GM12878 (cell line): ENCODE results near the gene BCLAF1. TPM values are rescaled to one million over a fixed set of nuclear protein-coding genes. Genes with fewer than 3 reads are reported as not detected.

Experiments
- ATAC-seq: fragments of 200-7000 bp; cut with Tn5 transposase; 3 replicates; pipeline ENCODE4 v1.9.1; 2020; ENCODE audit warnings: mild to moderate bottlenecking, moderate library complexity
- BruUV-seq: library from RNA; stranded (reverse); fragments of 400-500 nt; replicated peaks from 2 replicates; lab custom pipeline; 2021; lab: Mats Ljungman, UMichigan
- CTCF ChIA-PET: fragments of 300-600 bp; sonication (Branson Sonifier 250); formaldehyde crosslinking; extraction: SDS; loops from one replicate; lab custom pipeline; 2021; ENCODE audit warnings: inconsistent platforms; lab: Yijun Ruan, JAX
- POLR2A ChIA-PET: fragments of 350-600 bp; formaldehyde crosslinking; extraction: SDS; loops from one replicate; lab custom pipeline; 2021; ENCODE audit warnings: inconsistent platforms; lab: Charles Lee
- RAD21 ChIA-PET: fragments of 300-600 bp; sonication (Branson Sonifier 250); formaldehyde crosslinking; loops from one replicate; lab custom pipeline; 2023; ENCODE audit warnings: antibody characterized with exemption; ENCODE audit not compliant: unreplicated experiment; lab: Charles Lee
- SMC1A ChIA-PET: fragments of 300-600 bp; sonication (Branson Sonifier 250); formaldehyde crosslinking; loops from one replicate; lab custom pipeline; 2023; ENCODE audit not compliant: unreplicated experiment, uncharacterized antibody; lab: Charles Lee
- DNase-seq: peaks from one replicate; pipeline ENCODE4 v3.0.0-alpha.2; 2011; ENCODE audit warnings: low read depth, low spot score
- FAIRE-seq: peaks from 3 replicates; lab custom pipeline; 2011; peaks lifted over from hg19 to GRCh38; lab: Jason Lieb, UNC
- H2AFZ ChIP-seq: 2 replicates; pipeline ENCODE4 v1.6.0; 2011; ENCODE audit warnings: low read depth, low read length, control low read depth; ENCODE audit not compliant: control insufficient read depth
- H3K27ac ChIP-seq: 2 replicates; pipeline ENCODE4 v1.5.1; 2011; ENCODE audit warnings: control low read depth; ENCODE audit not compliant: control insufficient read depth, insufficient read depth
- H3K27me3 ChIP-seq, 2 experiments: replicated peaks in 1 of 2; 2 replicates each; pipeline versions ENCODE4 v1.6.0 to v1.6.1; 2011; ENCODE audit warnings: low read length in 1 of 2; ENCODE audit not compliant: control insufficient read depth in 2 of 2, insufficient read depth in 2 of 2
- H3K36me3 ChIP-seq, 2 experiments: 2 replicates each; pipeline ENCODE4 v1.5.1; 2011; ENCODE audit warnings: low read length in 1 of 2; ENCODE audit not compliant: control insufficient read depth in 2 of 2, insufficient read depth in 2 of 2
- H3K4me1 ChIP-seq: 2 replicates; pipeline ENCODE4 v1.6.1; 2011; ENCODE audit warnings: mild to moderate bottlenecking, low read length, moderate library complexity, mixed read lengths; ENCODE audit not compliant: control insufficient read depth, insufficient read depth
- H3K4me2 ChIP-seq: 2 replicates; pipeline ENCODE4 v1.6.0; 2011; ENCODE audit warnings: control low read depth; ENCODE audit not compliant: control insufficient read depth, insufficient read depth
- H3K4me3 ChIP-seq: fragments of 200-600 bp; sonication (generic); 2 replicates; pipeline ENCODE4 v1.5.1; 2016
- H3K79me2 ChIP-seq: 2 replicates; pipeline ENCODE4 v1.6.0; 2011; ENCODE audit warnings: low read length; ENCODE audit not compliant: control insufficient read depth, insufficient read depth
- H3K9ac ChIP-seq: 2 replicates; pipeline ENCODE4 v1.8.0; 2011; ENCODE audit warnings: low read length, control low read depth, mixed read lengths; ENCODE audit not compliant: control insufficient read depth, insufficient read depth
- H3K9me3 ChIP-seq: replicated peaks from 3 replicates; pipeline ENCODE4 v1.5.1; 2011; ENCODE audit warnings: mild to moderate bottlenecking, low read length; ENCODE audit not compliant: control insufficient read depth, insufficient read depth
- H4K20me1 ChIP-seq: 2 replicates; pipeline ENCODE4 v1.6.0; 2011; ENCODE audit not compliant: control insufficient read depth, insufficient read depth
- CEBPB ChIP-seq, 2 experiments: fragments of 150-350 bp in 1 of 2; IDR thresholded peaks; 2 replicates each; pipeline ENCODE4 v1.6.1; 2012 to 2014; ENCODE audit warnings: low read depth in 2 of 2, low read length in 2 of 2, borderline replicate concordance in 1 of 2, inconsistent platforms in 1 of 2
- CHD1 ChIP-seq: IDR thresholded peaks from 2 replicates; pipeline ENCODE4 v1.6.1; 2012; ENCODE audit warnings: low read depth, low read length, improper control_type of control experiment
- CREB1 ChIP-seq: IDR thresholded peaks from 2 replicates; pipeline ENCODE4 v1.6.1; 2012; ENCODE audit warnings: low read depth, mild to moderate bottlenecking, inconsistent platforms
- CREM ChIP-seq: IDR thresholded peaks from 2 replicates; pipeline ENCODE4 v1.6.1; 2014; ENCODE audit warnings: antibody characterized with exemption, low read depth
- ESRRA ChIP-seq: IDR thresholded peaks from 2 replicates; pipeline ENCODE4 v1.6.1; 2012; ENCODE audit warnings: mild to moderate bottlenecking, low read length, improper control_type of control experiment
- FOXM1 ChIP-seq: IDR thresholded peaks from 2 replicates; pipeline ENCODE4 v1.6.1; 2012; ENCODE audit warnings: low read depth, mild to moderate bottlenecking, inconsistent platforms, low read length, moderate library complexity
- NFYA ChIP-seq: IDR thresholded peaks from 2 replicates; pipeline ENCODE4 v1.6.1; 2011; ENCODE audit warnings: low read depth, mild to moderate bottlenecking, low read length, improper control_type of control experiment, borderline replicate concordance
- NR2F1 ChIP-seq: fragments of 450-650 bp; conservative IDR thresholded peaks from 2 replicates; pipeline ENCODE4 v1.6.1; 2017; ENCODE audit warnings: mild to moderate bottlenecking
- PRDM15 ChIP-seq: fragments of 450-650 bp; formaldehyde crosslinking; IDR thresholded peaks from 2 replicates; pipeline ENCODE4 v1.4.0; 2020; ENCODE audit warnings: mild to moderate bottlenecking, moderate library complexity
- RFX5 ChIP-seq: IDR thresholded peaks from 2 replicates; pipeline ENCODE4 v1.6.1; 2011; ENCODE audit warnings: low read depth, low read length, improper control_type of control experiment
- SREBF1 ChIP-seq: IDR thresholded peaks from 2 replicates; pipeline ENCODE4 v1.6.1; 2012; ENCODE audit warnings: mild to moderate bottlenecking, low read length
- STAT3 ChIP-seq: IDR thresholded peaks from 2 replicates; pipeline ENCODE4 v1.6.1; 2011; ENCODE audit warnings: low read depth, low read length, improper control_type of control experiment
- ZZZ3 ChIP-seq: IDR thresholded peaks from 2 replicates; pipeline ENCODE4 v1.6.1; 2011; ENCODE audit warnings: low read depth; ENCODE audit not compliant: control insufficient read depth, insufficient read length
- WGBS: methylation state at CpG from one replicate; pipeline ENCODE4 v1.1.6; 2016; ENCODE audit warnings: low lambda C conversion rate; ENCODE audit not compliant: insufficient replicate concordance, insufficient coverage; ENCODE audit errors: missing lambda C conversion rate; 5-methylcytosine and 5-hydroxymethylcytosine counted together
- in situ Hi-C: fragments of 300-500 bp; cut with MboI; formaldehyde crosslinking; loops from 9 replicates; pipeline ENCODE4 v1.14.3; 2018; ENCODE audit warnings: mixed read lengths
- intact Hi-C: fragments of 100-400 bp; cut with micrococcal nuclease; formaldehyde crosslinking; loops from one replicate; pipeline ENCODE4 v1.14.2; 2022; ENCODE audit not compliant: unreplicated experiment
- polyA plus RNA-seq, 11 experiments: library from polyadenylated mRNA; depleted of rRNA in 4 of 11; unstranded in 6 of 11; stranded (reverse) in 5 of 11; fragments of >200 nt; fragmentation: Nextera tagmentation in 4 of 11; fragmentation: Illumina TruSeq in 1 of 11; extraction: Ambion mirVana in 4 of 11; extraction: Trizol in 1 of 11; gene quantifications; 1 replicate in 1 of 11; 2 replicates in 10 of 11; pipeline versions ENCODE4 v1.2.1 to v1.2.3, GENCODE V29; 2011 to 2016; ENCODE audit warnings: inconsistent platforms in 2 of 11, missing spikeins in 2 of 11, low read depth in 1 of 11
- total RNA-seq, 4 experiments: library from RNA; depleted of rRNA in 3 of 4; stranded (reverse); fragments of >200 nt in 3 of 4; fragmentation: Illumina TruSeq in 1 of 4; extraction: Trizol in 1 of 4; gene quantifications; 2 replicates each; pipeline versions ENCODE4 v1.2.1 to v1.2.3, GENCODE V29; 2013 to 2021
- TF ChIP-seq, protein P1 (sequence below): IDR thresholded peaks from 2 replicates; pipeline ENCODE4 v1.6.1; 2011; ENCODE audit warnings: low read depth, mild to moderate bottlenecking, low read length, moderate library complexity, borderline replicate concordance; ENCODE audit errors: extremely low read depth

BCLAF1 gene
- total and polyA plus RNA-seq, 10 of the 15 experiments (the other 5 are each of a cell fraction or from before 2014, with no cell fraction given): 56.0 to 223 (median 114) TPM

DNA sequence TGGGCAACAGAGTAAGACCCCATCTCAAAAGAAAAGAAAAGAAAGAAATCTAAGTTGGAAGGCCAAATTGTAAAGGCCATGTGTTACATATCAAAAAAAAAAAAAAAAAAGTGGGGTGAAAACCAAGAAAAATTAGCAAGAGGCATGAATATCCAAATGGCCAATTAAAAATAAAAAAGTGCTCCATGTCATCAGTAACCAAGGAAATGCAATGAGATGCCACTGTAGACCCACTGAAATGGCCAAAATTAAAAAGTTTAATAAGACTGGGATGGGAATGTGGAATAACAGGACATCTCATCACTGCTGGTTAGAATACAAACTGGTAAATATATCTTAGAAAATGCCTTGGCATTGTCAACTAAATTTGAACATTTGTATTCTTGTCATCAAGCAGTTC, 30.1 kb upstream of the BCLAF1 start:
- in situ Hi-C loops: no loop called here
- no TSS peak for BruUV-seq

GRCh38 chr6:136318676-136319075, 29.0 kb upstream of the BCLAF1 start:
- no peaks in the 10 kb centered on the region for H4K20me1 ChIP-seq
- H3K27me3 ChIP-seq: no peaks in the 10 kb centered on the region
- ChIA-PET RAD21 (interaction anchor here (1.0 to 3.1 kb wide), 3 partner anchors 92 to 854 kb away, joined by 3 to 11 read pairs (median 9); no protein-coding TSS in a partner anchor), POLR2A (no interaction called here), SMC1A (interaction anchor here (0.9 to 2.4 kb wide), 3 partner anchors 28 to 191 kb away, joined by 3 to 9 read pairs (median 3); partner anchors contain the start of gene MTFR2), CTCF (interaction anchor here (1.2 to 2.8 kb wide), 9 partner anchors 8 to 286 kb away, joined by 3 to 20 read pairs (median 7); partner anchors contain the start of genes BCLAF1 and MTFR2)
- H3K36me3 ChIP-seq: no peaks in the 10 kb centered on the region
- TF ChIP-seq PRDM15 (CRISPR knock-in tag): no peak
- no peak for TF ChIP-seq NR2F1
- TF ChIP-seq CHD1: no peak
- no peak for TF ChIP-seq ZZZ3
- no peak for TF ChIP-seq STAT3
- TF ChIP-seq FOXM1: no peak
- TF ChIP-seq, protein P1, sequence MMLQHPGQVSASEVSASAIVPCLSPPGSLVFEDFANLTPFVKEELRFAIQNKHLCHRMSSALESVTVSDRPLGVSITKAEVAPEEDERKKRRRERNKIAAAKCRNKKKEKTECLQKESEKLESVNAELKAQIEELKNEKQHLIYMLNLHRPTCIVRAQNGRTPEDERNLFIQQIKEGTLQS: no peak
- no peak for TF ChIP-seq CEBPB (IDR thresholded peaks at IDR 0.05; ENCODE audit: borderline replicate concordance in 1 of 2, low read depth in 2 of 2, low read length in 2 of 2)
- intact Hi-C loops: loop anchor here (5.0 to 10.0 kb wide), 3 partner anchors 284 to 864 kb away; no protein-coding TSS in a partner anchor
- no peaks in the 10 kb centered on the region for H3K9me3 ChIP-seq
- no peaks in the 10 kb centered on the region for H3K79me2 ChIP-seq
- H3K27ac ChIP-seq: no peak overlapping the region
- no peaks in the 10 kb centered on the region for H3K4me1 ChIP-seq
- FAIRE-seq: no peak
- H3K4me2 ChIP-seq: no peak overlapping the region
- H3K4me3 ChIP-seq: no peak overlapping the region
- DNase-seq: no peak
- in situ Hi-C loops: no loop called here
- H3K9ac ChIP-seq: no peak overlapping the region
- H2AFZ ChIP-seq: no peak overlapping the region
- no TSS peak for BruUV-seq
- no peak for ATAC-seq
- WGBS: 13% methylated on average over 4 of the region's 4 CpGs

More for the DNA sequence above, 30.1 kb upstream of the BCLAF1 start:
- DNase-seq (no peak), FAIRE-seq (no peak), ATAC-seq (no peak)
- Histone ChIP-seq H3K9me3 (no peaks in the 10 kb centered on the region), H2AFZ (no peak overlapping the region), H4K20me1 (no peaks in the 10 kb centered on the region), H3K4me3 (no peak overlapping the region), H3K27ac (no peak overlapping the region), H3K36me3 (no peaks in the 10 kb centered on the region), H3K79me2 (no peaks in the 10 kb centered on the region), H3K9ac (no peak overlapping the region), H3K27me3 (no peaks in the 10 kb centered on the region), H3K4me2 (no peak overlapping the region), H3K4me1 (no peaks in the 10 kb centered on the region)
- ChIA-PET SMC1A (no interaction called here), CTCF (interaction anchor here (2.8 kb wide), 1 partner anchor 16 kb away, joined by 9 read pairs; no protein-coding TSS in a partner anchor), POLR2A (no interaction called here), RAD21 (no interaction called here)
- intact Hi-C loops: loop anchor here (5.0 to 10.0 kb wide), 3 partner anchors 285 to 865 kb away; no protein-coding TSS in a partner anchor
- TF ChIP-seq RFX5 (peak; percentile 90), CREM (0 out of 2 replicates have a peak, but pooled peaks have one; percentile 17), ESRRA (no peak), CREB1 (0 out of 2 replicates have a peak, but pooled peaks have one; percentile 51), SREBF1 (no peak), NFYA (no peak)
- TF ChIP-seq, all 136 proteins: peak for 3
